ENCODE measurements around the gene PTPN21.

The PTPN21 gene

GRCh38 chr14:88454886-88455285 lies 99.9 kb downstream of the PTPN21 start:
- no peak for DNase-seq

- no peak for DNase-seq
These were observed 102.6 kb downstream of the PTPN21 start for GRCh38 chr14:88452231-88452630.

DNA sequence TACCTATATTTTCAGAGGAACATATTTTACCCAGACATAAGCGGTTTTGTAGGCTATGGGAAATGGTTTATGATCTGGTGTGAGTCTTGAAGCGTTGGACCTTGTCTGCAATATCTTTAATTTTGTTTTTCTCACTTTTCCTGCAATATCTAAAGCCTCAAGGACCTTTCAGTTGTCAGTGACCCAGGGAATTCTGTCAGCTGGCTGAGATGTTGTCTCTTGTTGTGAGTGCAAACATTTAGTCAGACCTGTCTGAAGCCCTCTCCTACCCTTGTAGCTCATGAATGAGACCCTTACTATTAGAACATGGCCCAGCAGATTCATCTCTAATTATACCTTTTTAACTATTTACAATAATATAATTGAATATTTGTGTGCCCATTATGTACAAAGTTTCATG lies 115.7 kb downstream of the PTPN21 start:
- no peak for DNase-seq

- DNase-seq, result no peak
These were observed 117.1 kb downstream of the PTPN21 start for GRCh38 chr14:88437658-88438057.

DNA sequence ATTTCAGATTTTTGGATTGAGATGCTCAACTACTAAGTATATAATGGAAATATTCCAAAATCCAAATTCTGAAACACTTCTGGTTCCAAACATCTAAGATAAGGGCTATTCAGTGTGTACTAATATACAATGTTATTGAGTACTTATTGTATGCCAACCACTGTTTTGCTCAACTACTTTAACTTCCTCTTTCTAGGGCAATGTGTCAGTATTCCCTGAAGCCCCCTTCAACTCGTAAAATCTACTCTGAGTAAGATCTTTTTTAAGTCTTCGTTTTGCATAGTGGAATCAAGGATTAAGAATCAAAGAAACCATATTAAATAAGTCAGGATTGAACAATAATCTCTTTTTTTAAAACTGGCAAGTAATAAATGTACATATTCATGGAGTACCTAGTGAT lies 123.8 kb downstream of the PTPN21 start:
- no peak for DNase-seq

DNA sequence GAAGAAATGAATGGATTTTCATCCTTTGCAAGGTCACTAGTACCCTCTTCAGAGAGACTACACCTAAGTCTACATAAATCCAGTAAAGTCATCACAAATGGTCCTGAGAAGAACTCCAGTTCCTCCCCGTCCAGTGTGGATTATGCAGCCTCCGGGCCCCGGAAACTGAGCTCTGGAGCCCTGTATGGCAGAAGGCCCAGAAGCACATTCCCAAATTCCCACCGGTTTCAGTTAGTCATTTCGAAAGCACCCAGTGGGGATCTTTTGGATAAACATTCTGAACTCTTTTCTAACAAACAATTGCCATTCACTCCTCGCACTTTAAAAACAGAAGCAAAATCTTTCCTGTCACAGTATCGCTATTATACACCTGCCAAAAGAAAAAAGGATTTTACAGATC lies 128.5 kb downstream of the PTPN21 start:
- no peak for DNase-seq

- DNase-seq, result no peak
These were observed 130.2 kb downstream of the PTPN21 start for GRCh38 chr14:88424573-88424972.

- DNase-seq, result no peak
These were observed 131.7 kb downstream of the PTPN21 start for GRCh38 chr14:88422919-88423650.

DNA sequence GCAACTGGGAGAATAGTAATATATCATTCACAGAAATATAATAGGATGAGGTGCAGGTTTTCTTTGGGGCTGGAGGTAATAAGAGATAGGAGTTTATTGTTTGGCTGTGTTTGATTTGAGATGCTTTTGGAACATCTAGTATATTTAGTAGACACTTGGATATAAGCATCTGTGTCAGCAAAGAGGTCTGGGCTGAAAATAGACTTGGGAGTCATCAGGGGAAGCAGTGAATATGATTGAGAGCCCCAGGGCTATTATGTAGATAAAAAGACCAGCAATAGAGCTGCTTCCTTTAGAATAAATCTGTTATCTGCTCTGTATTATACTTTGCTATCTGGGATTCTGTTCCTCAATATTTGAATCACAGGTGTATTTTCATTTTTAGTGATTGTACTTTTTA lies 132.8 kb downstream of the PTPN21 start:
- no peak for DNase-seq

DNA sequence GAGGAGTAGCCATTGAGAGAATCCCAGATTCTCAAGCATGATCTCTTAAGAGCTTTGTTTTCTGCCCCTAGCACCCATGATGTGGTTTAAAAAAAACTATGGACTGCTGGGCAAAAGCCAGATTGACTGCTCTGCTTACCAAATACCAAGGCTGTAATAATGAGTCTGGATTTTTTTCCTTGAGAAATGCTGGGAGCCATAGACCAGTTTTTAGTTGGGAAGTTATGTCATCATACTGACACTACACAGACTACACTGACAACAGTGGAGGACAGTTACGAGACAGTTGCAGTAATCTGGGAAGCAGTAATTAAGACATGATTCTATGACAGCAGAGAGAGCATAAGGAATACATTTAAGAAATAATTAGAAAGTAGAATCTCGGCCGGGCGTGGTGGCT lies 133.5 kb downstream of the PTPN21 start:
- no peak for DNase-seq

DNA sequence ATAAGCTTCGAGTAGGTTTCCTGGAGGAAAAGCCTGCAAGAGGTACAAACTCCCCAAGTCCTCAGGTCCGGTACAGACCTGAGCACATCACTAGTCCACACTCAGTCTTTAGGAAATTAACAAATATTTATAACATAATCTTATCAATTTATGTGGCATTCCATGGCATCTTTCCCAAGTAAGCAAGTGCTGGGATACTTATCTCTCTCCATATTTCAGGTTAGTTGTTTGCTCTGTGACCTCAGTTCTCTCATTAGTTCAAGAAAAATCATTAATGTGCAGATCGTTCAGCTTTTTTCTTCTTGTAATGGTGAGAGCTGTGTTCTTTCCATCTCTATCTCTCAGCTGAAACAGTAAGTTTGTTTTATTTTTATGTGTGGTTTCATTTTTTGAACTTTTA lies 134.6 kb downstream of the PTPN21 start:
- no peak for DNase-seq

DNA sequence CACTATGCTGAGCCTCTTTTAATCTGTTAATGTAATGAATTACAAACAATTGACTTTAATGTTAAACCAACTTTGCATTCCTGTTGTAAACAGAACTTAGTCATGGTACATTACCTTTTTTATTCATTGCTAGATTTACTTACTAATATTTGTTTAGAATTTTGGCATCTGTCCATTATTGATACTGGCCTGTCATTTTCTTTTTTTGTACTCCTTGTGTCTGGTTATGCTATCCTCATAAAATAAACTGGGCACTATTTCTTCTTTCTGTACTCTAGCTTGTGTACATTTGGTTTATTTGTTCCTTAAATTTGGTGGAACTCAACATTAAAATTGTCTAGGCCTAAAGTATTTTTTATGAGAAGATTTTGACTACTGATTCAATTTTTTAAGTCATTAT lies 137.2 kb downstream of the PTPN21 start:
- no peak for DNase-seq
